ACC112 (cell line): Measurements from ENCODE around the gene ZNF154.

ENCODE experiments used
- H2AFZ ChIP-seq: fragments of 200-600 bp; sonication (generic); one replicate; pipeline ENCODE4 v1.6.0; 2017; ENCODE audit warnings: antibody characterized with exemption, low read length; ENCODE audit not compliant: unreplicated experiment
- H3K27ac ChIP-seq: fragments of 200-600 bp; sonication (generic); 2 replicates; pipeline ENCODE4 v1.5.1; 2014; ENCODE audit warnings: low read depth, mild to moderate bottlenecking, antibody characterized with exemption, low read length, moderate library complexity
- H3K27me3 ChIP-seq: fragments of 200-600 bp; sonication (generic); 2 replicates; pipeline ENCODE4 v1.6.1; 2014; ENCODE audit warnings: mild to moderate bottlenecking, antibody characterized with exemption, low read length, moderate library complexity, mixed read lengths; ENCODE audit not compliant: insufficient read depth
- H3K36me3 ChIP-seq: fragments of 200-600 bp; sonication (generic); 2 replicates; pipeline ENCODE4 v1.6.1; 2016; ENCODE audit warnings: mild to moderate bottlenecking, antibody characterized with exemption, low read length, moderate library complexity, mixed read lengths; ENCODE audit not compliant: insufficient read depth
- H3K4me1 ChIP-seq: fragments of 200-600 bp; sonication (generic); one replicate; pipeline ENCODE4 v1.6.1; 2016; ENCODE audit warnings: low read length, mixed read lengths; ENCODE audit not compliant: insufficient read depth, unreplicated experiment, control insufficient read depth
- H3K4me3 ChIP-seq: fragments of 200-600 bp; sonication (generic); 2 replicates; pipeline ENCODE4 v1.5.1; 2014; ENCODE audit warnings: mild to moderate bottlenecking, low read depth, low read length
- H3K79me2 ChIP-seq: fragments of 200-600 bp; sonication (generic); one replicate; pipeline ENCODE4 v1.6.0; 2016; ENCODE audit warnings: low read length; ENCODE audit not compliant: control insufficient read depth, unreplicated experiment, insufficient read depth

ZNF154 gene

GRCh38 chr19:57653689-57654088 is 55.3 kb downstream of the ZNF154 start:
- no peaks in the 10 kb centered on the region for H3K36me3 ChIP-seq
- peaks cover 21% of the 10 kb centered on the region for H3K27me3 ChIP-seq

GRCh38 chr19:57651654-57651996 is 57.4 kb downstream of the ZNF154 start:
- H2AFZ ChIP-seq = no peak overlapping the region
- H3K27me3 ChIP-seq = peaks cover 21% of the 10 kb centered on the region
- H3K4me1 ChIP-seq = no peaks in the 10 kb centered on the region
- no peak overlapping the region for H3K4me3 ChIP-seq
- H3K27ac ChIP-seq = no peak overlapping the region
- no peaks in the 10 kb centered on the region for H3K36me3 ChIP-seq
- H3K79me2 ChIP-seq = no peaks in the 10 kb centered on the region

More at GRCh38 chr19:57653689-57654088, 55.3 kb downstream of the ZNF154 start:
- Histone ChIP-seq H3K27ac (no peak overlapping the region), H2AFZ (no peak overlapping the region), H3K79me2 (no peaks in the 10 kb centered on the region), H3K4me3 (no peak overlapping the region), H3K4me1 (no peaks in the 10 kb centered on the region)

- no peaks in the 10 kb centered on the region for H3K79me2 ChIP-seq
- H3K36me3 ChIP-seq = no peaks in the 10 kb centered on the region
- no peaks in the 10 kb centered on the region for H3K4me1 ChIP-seq
- H3K4me3 ChIP-seq = no peak overlapping the region
- H3K27ac ChIP-seq = no peak overlapping the region
- H3K27me3 ChIP-seq = peaks cover 1% of the 10 kb centered on the region; the same call in 1 of the 2 replicates
- H2AFZ ChIP-seq = no peak overlapping the region
These were observed 60.5 kb downstream of the ZNF154 start for GRCh38 chr19:57648331-57649003.
